Mucosa of stomach (tissue), 1 donor: ENCODE data around the gene UBE4B.
"Not testable (repeated sequence)": the region's sequence is repeated elsewhere in the genome, so short reads cannot be mapped to it uniquely, and the experiment has no call there.

Source experiments
- H3K27me3 ChIP-seq: one replicate; pipeline ENCODE4 v1.7.0; 2013; ENCODE audit warnings: mild to moderate bottlenecking, low read length; ENCODE audit not compliant: control insufficient read depth, insufficient read depth
- H3K36me3 ChIP-seq: one replicate; pipeline ENCODE4 v1.7.0; 2013; ENCODE audit warnings: low read length; ENCODE audit not compliant: control insufficient read depth, insufficient read depth
- H3K4me1 ChIP-seq: one replicate; pipeline ENCODE4 v1.7.0; 2013; ENCODE audit warnings: mild to moderate bottlenecking, low read length; ENCODE audit not compliant: control insufficient read depth, insufficient read depth
- H3K4me3 ChIP-seq: one replicate; pipeline ENCODE4 v1.7.0; 2013; ENCODE audit warnings: low read length
- H3K9ac ChIP-seq: one replicate; pipeline ENCODE4 v1.7.0; 2013; ENCODE audit warnings: mild to moderate bottlenecking, low read length, moderate library complexity
- H3K9me3 ChIP-seq: one replicate; pipeline ENCODE4 v1.7.0; 2013; ENCODE audit warnings: mild to moderate bottlenecking, low read length, moderate library complexity; ENCODE audit not compliant: control insufficient read depth
- donor health status: Pancreatic carcinoma.

The UBE4B gene

GRCh38 chr1:10189659-10190058 is 156.9 kb downstream of the UBE4B start:
- Histone ChIP-seq H3K36me3 (no peaks in the 10 kb centered on the region), H3K9ac (no peak overlapping the region), H3K4me1 (no peaks in the 10 kb centered on the region), H3K9me3 (no peaks in the 10 kb centered on the region), H3K27me3 (no peaks in the 10 kb centered on the region), H3K4me3 (no peak overlapping the region)

GRCh38 chr1:10192263-10192662 is 159.5 kb downstream of the UBE4B start:
- Histone ChIP-seq H3K4me1 (no peaks in the 10 kb centered on the region), H3K4me3 (no peak overlapping the region), H3K36me3 (no peaks in the 10 kb centered on the region), H3K27me3 (no peaks in the 10 kb centered on the region), H3K9me3 (no peaks in the 10 kb centered on the region), H3K9ac (no peak overlapping the region)

- Histone ChIP-seq H3K9me3 (no peaks in the 10 kb centered on the region), H3K36me3 (no peaks in the 10 kb centered on the region), H3K4me1 (no peaks in the 10 kb centered on the region), H3K4me3 (no peak overlapping the region), H3K27me3 (no peaks in the 10 kb centered on the region), H3K9ac (no peak overlapping the region)
These were observed 160.5 kb downstream of the UBE4B start for GRCh38 chr1:10193288-10193687.

- Histone ChIP-seq H3K9me3 (no peaks in the 10 kb centered on the region), H3K9ac (no peak overlapping the region), H3K27me3 (no peaks in the 10 kb centered on the region), H3K4me3 (no peak overlapping the region), H3K36me3 (no peaks in the 10 kb centered on the region), H3K4me1 (no peaks in the 10 kb centered on the region)
These were observed 162.8 kb downstream of the UBE4B start for GRCh38 chr1:10195570-10195969.

GRCh38 chr1:10196976-10197375 is 164.2 kb downstream of the UBE4B start:
- no peaks in the 10 kb centered on the region for H3K4me1 ChIP-seq

GRCh38 chr1:10200620-10201019 is 167.9 kb downstream of the UBE4B start:
- Histone ChIP-seq H3K27me3 (no peaks in the 10 kb centered on the region), H3K4me1 (no peaks in the 10 kb centered on the region), H3K36me3 (no peaks in the 10 kb centered on the region), H3K4me3 (no peak overlapping the region), H3K9ac (no peak overlapping the region), H3K9me3 (no peaks in the 10 kb centered on the region)

More at GRCh38 chr1:10196976-10197375, 164.2 kb downstream of the UBE4B start:
- Histone ChIP-seq H3K9ac (no peak overlapping the region), H3K9me3 (no peaks in the 10 kb centered on the region), H3K4me3 (no peak overlapping the region), H3K27me3 (no peaks in the 10 kb centered on the region), H3K36me3 (no peaks in the 10 kb centered on the region)

GRCh38 chr1:10204003-10204642 is 171.4 kb downstream of the UBE4B start:
- H3K27me3 ChIP-seq: no peaks in the 10 kb centered on the region
- no peaks in the 10 kb centered on the region for H3K36me3 ChIP-seq
- no peak overlapping the region for H3K9ac ChIP-seq
- H3K9me3 ChIP-seq: no peaks in the 10 kb centered on the region
- H3K4me1 ChIP-seq: no peaks in the 10 kb centered on the region
- H3K4me3 ChIP-seq: no peak overlapping the region

GRCh38 chr1:10205206-10205605 is 172.4 kb downstream of the UBE4B start:
- not testable (repeated sequence) for H3K4me3 ChIP-seq, H3K9me3 ChIP-seq, H3K9ac ChIP-seq, H3K27me3 ChIP-seq, H3K36me3 ChIP-seq, H3K4me1 ChIP-seq

- Histone ChIP-seq H3K4me1 (peaks cover 10% of the 10 kb centered on the region), H3K9me3 (no peaks in the 10 kb centered on the region), H3K4me3 (no peak overlapping the region), H3K27me3 (no peaks in the 10 kb centered on the region), H3K36me3 (no peaks in the 10 kb centered on the region), H3K9ac (no peak overlapping the region)
These were observed 175.1 kb downstream of the UBE4B start for GRCh38 chr1:10207810-10208209.

- no peak overlapping the region for H3K9ac ChIP-seq
- no peak overlapping the region for H3K4me3 ChIP-seq
- no peaks in the 10 kb centered on the region for H3K9me3 ChIP-seq
- H3K4me1 ChIP-seq: peaks cover 10% of the 10 kb centered on the region
- no peaks in the 10 kb centered on the region for H3K27me3 ChIP-seq
- no peaks in the 10 kb centered on the region for H3K36me3 ChIP-seq
These were observed 175.8 kb downstream of the UBE4B start for GRCh38 chr1:10208537-10208936.

GRCh38 chr1:10209590-10209904 is 176.8 kb downstream of the UBE4B start:
- H3K4me1 ChIP-seq: peaks cover 10% of the 10 kb centered on the region
- H3K9ac ChIP-seq: peak overlapping the region; percentile 97
- H3K36me3 ChIP-seq: no peaks in the 10 kb centered on the region
- no peaks in the 10 kb centered on the region for H3K9me3 ChIP-seq
- H3K4me3 ChIP-seq: peak overlapping the region; percentile 71
- H3K27me3 ChIP-seq: no peaks in the 10 kb centered on the region

GRCh38 chr1:10209905-10210810 is 177.4 kb downstream of the UBE4B start, which contains the start of gene KIF1B:
KIF1B (plus strand) TSS chr1:10210570; CDS start chr1:10232329, 21,759 bp downstream.
- Histone ChIP-seq H3K9me3 (no peaks in the 10 kb centered on the region), H3K36me3 (no peaks in the 10 kb centered on the region), H3K4me1 (peaks cover 10% of the 10 kb centered on the region), H3K27me3 (no peaks in the 10 kb centered on the region), H3K4me3 (peak within 1 kb of the TSS; percentile 99), H3K9ac (peak within 1 kb of the TSS; percentile 97)
